ENCODE data around the gene EEPD1. TPM values are rescaled to one million over a fixed set of nuclear protein-coding genes. Genes with fewer than 3 reads are reported as not detected.

The EEPD1 gene
- total and polyA plus RNA-seq, 3 donors from 2014 or later = 10.2 to 11.8 (median 10.9) TPM

DNA sequence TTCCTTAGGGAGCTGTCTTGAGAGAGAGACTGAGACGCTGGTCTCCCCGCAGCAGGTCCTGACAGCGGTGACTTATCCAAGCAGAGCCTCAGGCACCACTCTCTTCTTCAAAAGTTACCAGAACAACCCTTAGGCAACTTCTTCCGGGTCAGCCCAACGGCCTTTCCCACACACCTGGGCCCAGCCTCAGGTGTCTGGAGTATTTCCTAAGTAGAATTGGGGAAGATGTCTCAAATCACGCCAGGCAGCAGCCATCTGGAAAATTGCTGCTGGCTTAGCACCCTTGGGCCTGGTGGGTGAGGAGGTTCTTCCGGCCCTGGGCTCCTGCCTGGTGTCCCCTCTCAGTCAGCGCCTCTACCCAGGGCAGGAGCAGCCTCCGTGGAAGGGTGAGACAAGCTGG is 156.2 kb downstream of the EEPD1 start:
- intact Hi-C loops (cut with DNase I; ENCODE audit: low total_unique reads) = no loop called here
- Histone ChIP-seq H3K36me3 (ENCODE audit: low read depth, missing control alignments) (no peaks in the 10 kb centered on the region), H3K4me1 (peaks cover 5% of the 10 kb centered on the region), H3K4me3 (no peak overlapping the region), H3K9me3 (no peaks in the 10 kb centered on the region), H3K27ac (no peak overlapping the region), H3K27me3 (no peaks in the 10 kb centered on the region)
- WGBS, 2 donors = 85 to 91% methylated on average over 9 of the region's 9 CpGs
- no peak for DNase-seq
- TF ChIP-seq, protein P1, sequence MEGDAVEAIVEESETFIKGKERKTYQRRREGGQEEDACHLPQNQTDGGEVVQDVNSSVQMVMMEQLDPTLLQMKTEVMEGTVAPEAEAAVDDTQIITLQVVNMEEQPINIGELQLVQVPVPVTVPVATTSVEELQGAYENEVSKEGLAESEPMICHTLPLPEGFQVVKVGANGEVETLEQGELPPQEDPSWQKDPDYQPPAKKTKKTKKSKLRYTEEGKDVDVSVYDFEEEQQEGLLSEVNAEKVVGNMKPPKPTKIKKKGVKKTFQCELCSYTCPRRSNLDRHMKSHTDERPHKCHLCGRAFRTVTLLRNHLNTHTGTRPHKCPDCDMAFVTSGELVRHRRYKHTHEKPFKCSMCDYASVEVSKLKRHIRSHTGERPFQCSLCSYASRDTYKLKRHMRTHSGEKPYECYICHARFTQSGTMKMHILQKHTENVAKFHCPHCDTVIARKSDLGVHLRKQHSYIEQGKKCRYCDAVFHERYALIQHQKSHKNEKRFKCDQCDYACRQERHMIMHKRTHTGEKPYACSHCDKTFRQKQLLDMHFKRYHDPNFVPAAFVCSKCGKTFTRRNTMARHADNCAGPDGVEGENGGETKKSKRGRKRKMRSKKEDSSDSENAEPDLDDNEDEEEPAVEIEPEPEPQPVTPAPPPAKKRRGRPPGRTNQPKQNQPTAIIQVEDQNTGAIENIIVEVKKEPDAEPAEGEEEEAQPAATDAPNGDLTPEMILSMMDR (IDR thresholded peaks at IDR 0.05) = no peak
- no peak for TF ChIP-seq POLR2A (IDR thresholded peaks at IDR 0.05)

DNA sequence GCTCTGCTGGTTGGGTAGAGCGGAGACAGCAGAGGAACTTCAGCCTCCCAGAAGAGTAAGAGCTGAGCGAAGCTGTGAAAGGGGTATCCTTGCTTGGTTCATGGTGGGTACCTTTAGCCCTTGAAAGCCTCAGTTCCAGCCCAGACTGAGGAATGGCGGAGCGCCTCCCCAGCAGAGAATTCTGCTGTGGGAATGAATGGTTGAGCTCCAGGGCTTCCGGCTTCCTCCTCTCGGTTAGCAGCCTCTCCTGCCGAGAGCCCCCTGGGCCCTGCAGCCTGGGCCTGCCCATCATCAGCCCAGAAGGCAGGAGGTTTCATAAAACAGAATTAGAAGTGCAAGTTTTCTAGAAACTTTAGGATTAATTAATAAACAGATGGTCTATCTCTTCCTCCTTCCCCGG is 156.7 kb downstream of the EEPD1 start:
- peaks cover 4% of the 10 kb centered on the region for H3K4me1 ChIP-seq
- intact Hi-C loops (cut with DNase I; ENCODE audit: low total_unique reads) = no loop called here
- WGBS, 2 donors = 89 to 97% methylated on average over 8 of the region's 8 CpGs
- H3K36me3 ChIP-seq (ENCODE audit: low read depth, missing control alignments) = no peaks in the 10 kb centered on the region
- H3K4me3 ChIP-seq = no peak overlapping the region
- no peak for DNase-seq
- no peaks in the 10 kb centered on the region for H3K27me3 ChIP-seq
- TF ChIP-seq, protein P1 (IDR thresholded peaks at IDR 0.05) = no peak
- TF ChIP-seq POLR2A (IDR thresholded peaks at IDR 0.05) = no peak
- no peaks in the 10 kb centered on the region for H3K9me3 ChIP-seq
- no peak overlapping the region for H3K27ac ChIP-seq

DNA sequence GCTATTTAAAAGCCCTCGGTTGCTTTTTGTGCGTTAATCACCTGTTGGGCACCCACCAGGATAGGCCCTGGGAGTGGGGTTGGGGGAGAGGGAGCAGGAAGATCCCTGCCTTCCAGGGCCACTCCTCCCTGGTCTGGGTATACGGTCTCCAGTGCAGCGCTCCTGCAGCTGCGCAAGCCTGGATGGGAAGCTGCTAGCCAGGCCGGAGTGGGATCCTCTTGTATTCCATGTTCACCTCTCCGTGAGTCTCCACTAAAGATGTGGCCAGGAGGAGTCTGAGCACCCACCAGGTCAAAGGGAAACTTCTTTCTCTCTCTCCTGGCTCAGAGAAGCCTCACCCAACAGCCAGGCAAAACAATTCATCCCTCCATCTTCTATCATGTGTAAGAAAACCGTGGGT is 157.8 kb downstream of the EEPD1 start:
- no peak for DNase-seq
- H3K4me3 ChIP-seq = no peak overlapping the region
- no peaks in the 10 kb centered on the region for H3K27me3 ChIP-seq
- H3K9me3 ChIP-seq = no peaks in the 10 kb centered on the region
- TF ChIP-seq, protein P1 (IDR thresholded peaks at IDR 0.05) = no peak
- TF ChIP-seq POLR2A (IDR thresholded peaks at IDR 0.05) = no peak
- 83 to 93% methylated on average over 8 of the region's 8 CpGs for WGBS, 2 donors
- H3K36me3 ChIP-seq (ENCODE audit: low read depth, missing control alignments) = no peaks in the 10 kb centered on the region
- H3K4me1 ChIP-seq = peaks cover 3% of the 10 kb centered on the region
- no peak overlapping the region for H3K27ac ChIP-seq
- intact Hi-C loops (cut with DNase I; ENCODE audit: low total_unique reads) = no loop called here

DNA sequence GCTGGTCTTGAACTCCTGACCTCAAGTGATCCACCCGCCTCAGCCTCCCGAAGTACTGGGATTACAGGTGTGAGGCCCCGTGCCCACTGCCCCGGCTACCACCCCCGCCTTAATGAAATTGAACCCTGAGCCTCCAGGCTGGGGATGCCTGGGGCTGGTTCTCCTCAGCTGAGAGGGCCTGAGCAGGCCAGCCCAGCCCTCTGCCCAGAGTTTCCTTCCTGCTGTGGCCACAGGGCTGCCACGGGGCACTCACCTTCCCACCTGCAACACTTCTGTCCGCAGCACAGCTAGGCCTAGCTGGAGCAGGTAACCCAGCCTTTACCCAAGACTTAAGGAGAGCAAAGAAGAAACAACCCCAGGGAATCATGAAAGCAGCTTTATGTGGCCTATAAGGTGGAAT is 158.5 kb downstream of the EEPD1 start:
- no peak for DNase-seq

More for the DNA sequence above, 158.5 kb downstream of the EEPD1 start:
- no peaks in the 10 kb centered on the region for H3K9me3 ChIP-seq
- intact Hi-C loops (cut with DNase I; ENCODE audit: low total_unique reads) = no loop called here
- H3K4me3 ChIP-seq = no peak overlapping the region
- no peaks in the 10 kb centered on the region for H3K4me1 ChIP-seq
- TF ChIP-seq, protein P1 (IDR thresholded peaks at IDR 0.05) = no peak
- no peak for TF ChIP-seq POLR2A (IDR thresholded peaks at IDR 0.05)
- no peak overlapping the region for H3K27ac ChIP-seq
- no peaks in the 10 kb centered on the region for H3K36me3 ChIP-seq (ENCODE audit: low read depth, missing control alignments)
- WGBS, 2 donors = 81% methylated on average over 7 of the region's 7 CpGs; no CpG with 5 or more reads in 1 of the 2 donors
- H3K27me3 ChIP-seq = no peaks in the 10 kb centered on the region
